Right renal pelvis (tissue), 4 donors: ENCODE results near the gene SART1. TPM values are rescaled to one million over a fixed set of nuclear protein-coding genes. Genes with fewer than 3 reads are reported as not detected.
"Not testable (repeated sequence)": the region's sequence is repeated elsewhere in the genome, so short reads cannot be mapped to it uniquely, and the experiment has no call there.

Experiments
- DNase-seq, 4 donors: peaks; one replicate each; pipeline ENCODE4 v3.0.0-alpha.2; 2013; ENCODE audit warnings: low read depth in 4 of 4, low spot score in 3 of 4, missing footprints in 1 of 4
- polyA plus RNA-seq, 4 donors: library from polyadenylated mRNA; unstranded; fragments of 120-200 nt; gene quantifications; one replicate each; pipeline ENCODE4 v1.2.1, GENCODE V29; 2013; ENCODE audit not compliant: insufficient read length in 4 of 4

Gene SART1
- polyA plus RNA-seq, 4 donors, result 45.9 to 57.4 (median 50.3) TPM

GRCh38 chr11:65931773-65932557, 29.6 kb upstream of the SART1 start:
- DNase-seq, result no peak

- no peak for DNase-seq
Measured at GRCh38 chr11:65932558-65932919, 29.0 kb upstream of the SART1 start.

- no peak for DNase-seq
Measured at GRCh38 chr11:65934014-65934413, 27.5 kb upstream of the SART1 start.

- DNase-seq, result no peak
Measured at GRCh38 chr11:65937766-65938165, 23.8 kb upstream of the SART1 start.

GRCh38 chr11:65941720-65942310, 19.7 kb upstream of the SART1 start:
- DNase-seq, result no peak

- DNase-seq, result no peak
Measured at GRCh38 chr11:65942531-65942930, 19.0 kb upstream of the SART1 start.

- DNase-seq, result no peak
Measured at GRCh38 chr11:65944191-65944590, 17.3 kb upstream of the SART1 start.

- DNase-seq, result no peak
Measured at GRCh38 chr11:65944767-65945166, 16.8 kb upstream of the SART1 start.

- no peak for DNase-seq
Measured at GRCh38 chr11:65945430-65945911, 16.1 kb upstream of the SART1 start, which contains the start of gene TSGA10IP. Gene TSGA10IP, plus strand, starts transcription at chr11:65945480. Its CDS starts 196 bp downstream, at chr11:65945676.

- no peak for DNase-seq
Measured at GRCh38 chr11:65945941-65946558, 15.5 kb upstream of the SART1 start.

GRCh38 chr11:65946655-65947054, 14.9 kb upstream of the SART1 start:
- DNase-seq, result no peak

- no peak for DNase-seq
Measured at GRCh38 chr11:65947133-65947532, 14.4 kb upstream of the SART1 start.

- no peak for DNase-seq
Measured at GRCh38 chr11:65947603-65948125, 13.9 kb upstream of the SART1 start.

- not testable (repeated sequence) for DNase-seq
Measured at GRCh38 chr11:65950711-65951110, 10.8 kb upstream of the SART1 start.

GRCh38 chr11:65951641-65952040, 9.9 kb upstream of the SART1 start:
- not testable (repeated sequence) for DNase-seq

- no peak for DNase-seq
Measured at GRCh38 chr11:65952052-65952521, 9.4 kb upstream of the SART1 start.

- DNase-seq, result no peak
Measured at GRCh38 chr11:65953471-65953870, 8.1 kb upstream of the SART1 start.

GRCh38 chr11:65954771-65955170, 6.8 kb upstream of the SART1 start:
- no peak for DNase-seq

GRCh38 chr11:65958291-65958690, 3.2 kb upstream of the SART1 start:
- no peak for DNase-seq

GRCh38 chr11:65958774-65959420, 2.6 kb upstream of the SART1 start:
- DNase-seq, result no peak

GRCh38 chr11:65960824-65961266, 689 bp upstream of the SART1 start:
- DNase-seq, result no peak
